Astrocyte (in vitro differentiated cells and primary cell): ENCODE measurements around the gene ADPRM. TPM values are rescaled to one million over a fixed set of nuclear protein-coding genes. Genes with fewer than 3 reads are reported as not detected.

Source experiments
- DNase-seq: peaks from one replicate; pipeline ENCODE4 v3.0.0-alpha.2; 2010; ENCODE audit warnings: low read depth
- FAIRE-seq: peaks from 2 replicates; lab custom pipeline; 2011; peaks lifted over from hg19 to GRCh38; lab: Jason Lieb, UNC
- H2AFZ ChIP-seq: 2 replicates; pipeline ENCODE4 v1.6.0; 2012; ENCODE audit warnings: low read depth, low read length, inconsistent platforms
- H3K27ac ChIP-seq: 2 replicates; pipeline ENCODE4 v1.5.1; 2011; ENCODE audit warnings: low read depth, low read length, inconsistent platforms
- H3K27me3 ChIP-seq: 2 replicates; pipeline ENCODE4 v1.6.0; 2011; ENCODE audit warnings: low read length, inconsistent platforms; ENCODE audit not compliant: insufficient read depth
- H3K36me3 ChIP-seq: 2 replicates; pipeline ENCODE4 v1.5.1; 2011; ENCODE audit warnings: low read length, inconsistent platforms; ENCODE audit not compliant: insufficient read depth
- H3K4me1 ChIP-seq: 2 replicates; pipeline ENCODE4 v1.5.1; 2011; ENCODE audit warnings: low read length, inconsistent platforms; ENCODE audit not compliant: insufficient read depth
- H3K4me2 ChIP-seq: 2 replicates; pipeline ENCODE4 v1.6.0; 2012; ENCODE audit warnings: low read length, inconsistent platforms
- H3K4me3 ChIP-seq: 2 replicates; pipeline ENCODE4 v1.5.1; 2011; ENCODE audit warnings: low read depth, mild to moderate bottlenecking, low read length, inconsistent platforms; ENCODE audit not compliant: insufficient read depth
- H3K79me2 ChIP-seq: 2 replicates; pipeline ENCODE4 v1.6.0; 2012; ENCODE audit warnings: mild to moderate bottlenecking, low read length, inconsistent platforms; ENCODE audit not compliant: insufficient read depth
- H3K9ac ChIP-seq: 2 replicates; pipeline ENCODE4 v1.6.0; 2012; ENCODE audit warnings: mild to moderate bottlenecking, low read length, inconsistent platforms
- H3K9me3 ChIP-seq: 2 replicates; pipeline ENCODE4 v1.5.1; 2012; ENCODE audit warnings: low read depth, mild to moderate bottlenecking, low read length, inconsistent platforms; ENCODE audit not compliant: insufficient read depth
- H4K20me1 ChIP-seq: 2 replicates; pipeline ENCODE4 v1.6.0; 2012; ENCODE audit warnings: low read length, inconsistent platforms; ENCODE audit not compliant: insufficient read depth
- H3K27ac Mint-ChIP-seq: one replicate; pipeline ENCODE4 v1.8.0; 2021; ENCODE audit warnings: mild to moderate bottlenecking, mixed read lengths; ENCODE audit not compliant: unreplicated experiment
- H3K27me3 Mint-ChIP-seq: one replicate; pipeline ENCODE4 v1.8.0; 2021; ENCODE audit warnings: low read depth, mixed read lengths; ENCODE audit not compliant: unreplicated experiment
- H3K36me3 Mint-ChIP-seq: one replicate; pipeline ENCODE4 v1.8.0; 2021; ENCODE audit warnings: low read depth, mixed read lengths; ENCODE audit not compliant: unreplicated experiment
- H3K4me1 Mint-ChIP-seq: one replicate; pipeline ENCODE4 v1.8.0; 2021; ENCODE audit warnings: low read depth, mixed read lengths; ENCODE audit not compliant: unreplicated experiment
- H3K4me3 Mint-ChIP-seq: one replicate; pipeline ENCODE4 v1.8.0; 2021; ENCODE audit warnings: mild to moderate bottlenecking, moderate library complexity, mixed read lengths; ENCODE audit not compliant: unreplicated experiment
- H3K9me3 Mint-ChIP-seq: one replicate; pipeline ENCODE4 v1.8.0; 2021; ENCODE audit warnings: mild to moderate bottlenecking, mixed read lengths; ENCODE audit not compliant: unreplicated experiment
- EZH2 ChIP-seq: IDR thresholded peaks from 2 replicates; pipeline ENCODE4 v1.6.1; 2012; ENCODE audit warnings: mild to moderate bottlenecking, low read length, inconsistent platforms; ENCODE audit not compliant: insufficient read depth
- total RNA-seq: library from RNA; stranded (reverse); gene quantifications from 2 replicates; pipeline ENCODE4 v1.2.1, GENCODE V29; 2021
- TF ChIP-seq, protein P1 (sequence below): IDR thresholded peaks from 2 replicates; pipeline ENCODE4 v1.5.1; 2011; ENCODE audit warnings: low read depth, mild to moderate bottlenecking, inconsistent platforms, low read length, moderate library complexity; ENCODE audit not compliant: insufficient read depth

ADPRM gene
- total RNA-seq, 1 donor from 2014 or later: 11.3 TPM

GRCh38 chr17:10698096-10698818 lies 863 bp downstream of the ADPRM start:
- peaks cover 59% of the 10 kb centered on the region for H3K79me2 ChIP-seq
- no peaks in the 10 kb centered on the region for H3K27me3 Mint-ChIP-seq
- H3K27ac Mint-ChIP-seq: peak overlapping the region; percentile 96

GRCh38 chr17:10699856-10700255 lies 2.5 kb downstream of the ADPRM start:
- Mint-ChIP-seq H3K4me1 (peaks cover 22% of the 10 kb centered on the region), H3K9me3 (no peaks in the 10 kb centered on the region), H3K27me3 (no peaks in the 10 kb centered on the region), H3K36me3 (no peaks in the 10 kb centered on the region), H3K4me3 (no peak overlapping the region), H3K27ac (no peak overlapping the region)
- peaks cover 11% of the 10 kb centered on the region for H3K4me1 ChIP-seq
- no peak for DNase-seq
- peaks cover 44% of the 10 kb centered on the region for H3K79me2 ChIP-seq
- no peaks in the 10 kb centered on the region for H3K27me3 ChIP-seq
- no peaks in the 10 kb centered on the region for H4K20me1 ChIP-seq
- H3K4me3 ChIP-seq: no peak overlapping the region
- no peak for FAIRE-seq
- peaks cover 4% of the 10 kb centered on the region for H3K36me3 ChIP-seq
- H2AFZ ChIP-seq: no peak overlapping the region
- H3K27ac ChIP-seq: no peak overlapping the region
- H3K4me2 ChIP-seq: no peak overlapping the region
- no peak overlapping the region for H3K9ac ChIP-seq
- no peaks in the 10 kb centered on the region for H3K9me3 ChIP-seq
- no peak for TF ChIP-seq EZH2
- TF ChIP-seq, protein P1, sequence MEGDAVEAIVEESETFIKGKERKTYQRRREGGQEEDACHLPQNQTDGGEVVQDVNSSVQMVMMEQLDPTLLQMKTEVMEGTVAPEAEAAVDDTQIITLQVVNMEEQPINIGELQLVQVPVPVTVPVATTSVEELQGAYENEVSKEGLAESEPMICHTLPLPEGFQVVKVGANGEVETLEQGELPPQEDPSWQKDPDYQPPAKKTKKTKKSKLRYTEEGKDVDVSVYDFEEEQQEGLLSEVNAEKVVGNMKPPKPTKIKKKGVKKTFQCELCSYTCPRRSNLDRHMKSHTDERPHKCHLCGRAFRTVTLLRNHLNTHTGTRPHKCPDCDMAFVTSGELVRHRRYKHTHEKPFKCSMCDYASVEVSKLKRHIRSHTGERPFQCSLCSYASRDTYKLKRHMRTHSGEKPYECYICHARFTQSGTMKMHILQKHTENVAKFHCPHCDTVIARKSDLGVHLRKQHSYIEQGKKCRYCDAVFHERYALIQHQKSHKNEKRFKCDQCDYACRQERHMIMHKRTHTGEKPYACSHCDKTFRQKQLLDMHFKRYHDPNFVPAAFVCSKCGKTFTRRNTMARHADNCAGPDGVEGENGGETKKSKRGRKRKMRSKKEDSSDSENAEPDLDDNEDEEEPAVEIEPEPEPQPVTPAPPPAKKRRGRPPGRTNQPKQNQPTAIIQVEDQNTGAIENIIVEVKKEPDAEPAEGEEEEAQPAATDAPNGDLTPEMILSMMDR: no peak

More at GRCh38 chr17:10698096-10698818, 863 bp downstream of the ADPRM start:
- Mint-ChIP-seq H3K4me3 (peak overlapping the region; percentile 95), H3K36me3 (peaks cover 3% of the 10 kb centered on the region), H3K9me3 (no peaks in the 10 kb centered on the region), H3K4me1 (peaks cover 26% of the 10 kb centered on the region)
- Histone ChIP-seq H3K4me1 (peaks cover 11% of the 10 kb centered on the region), H3K9ac (peak overlapping the region; percentile 90), H3K4me2 (peak overlapping the region; percentile 87), H3K36me3 (peaks cover 19% of the 10 kb centered on the region), H3K9me3 (no peaks in the 10 kb centered on the region), H3K27me3 (no peaks in the 10 kb centered on the region), H3K4me3 (peak overlapping the region; percentile 92), H4K20me1 (peaks cover 4% of the 10 kb centered on the region), H3K27ac (peak overlapping the region; percentile 73), H2AFZ (peak overlapping the region; percentile 94)
- no peak for TF ChIP-seq EZH2
- TF ChIP-seq, protein P1: no peak
- FAIRE-seq (no peak), DNase-seq (peak; percentile 2)

DNA sequence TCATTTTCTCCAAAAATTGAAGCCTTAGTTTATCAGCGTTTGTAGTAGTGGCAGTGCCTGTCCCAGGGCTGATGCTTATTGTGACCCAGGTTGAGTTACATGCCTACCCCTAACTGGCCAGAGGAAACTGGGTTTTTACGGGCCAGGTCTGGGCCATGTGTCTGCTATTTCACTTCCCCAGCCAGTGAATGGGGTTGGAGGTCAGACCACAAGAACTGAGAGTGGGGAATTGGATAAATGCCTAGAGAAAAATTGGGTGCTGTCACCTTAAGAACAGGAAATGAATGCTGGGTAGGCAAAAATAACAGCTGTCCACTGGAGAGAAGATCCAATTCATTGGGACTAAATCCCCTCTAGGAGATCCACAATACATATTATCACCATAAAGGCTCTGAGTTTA lies 5.2 kb downstream of the ADPRM start:
- Histone ChIP-seq H4K20me1 (no peaks in the 10 kb centered on the region), H3K4me1 (peaks cover 5% of the 10 kb centered on the region), H3K4me3 (no peak overlapping the region), H2AFZ (no peak overlapping the region), H3K36me3 (peaks cover 16% of the 10 kb centered on the region), H3K27me3 (no peaks in the 10 kb centered on the region), H3K79me2 (peaks cover 19% of the 10 kb centered on the region), H3K9me3 (no peaks in the 10 kb centered on the region), H3K9ac (no peak overlapping the region), H3K4me2 (no peak overlapping the region), H3K27ac (no peak overlapping the region)
- Mint-ChIP-seq H3K27me3 (no peaks in the 10 kb centered on the region), H3K9me3 (peaks cover 2% of the 10 kb centered on the region), H3K4me1 (peaks cover 14% of the 10 kb centered on the region), H3K4me3 (peak overlapping the region; percentile 18), H3K36me3 (no peaks in the 10 kb centered on the region), H3K27ac (no peak overlapping the region)
- TF ChIP-seq, protein P1: no peak
- TF ChIP-seq EZH2: no peak
- no peak for FAIRE-seq
- peak; percentile 29 for DNase-seq
